Measurements from ENCODE around the gene CTSE. TPM values are rescaled to one million over a fixed set of nuclear protein-coding genes. Genes with fewer than 3 reads are reported as not detected.

CTSE gene
- total and polyA plus RNA-seq, 2 of the 4 experiments (the other 2 are of a cell fraction): not detected

DNA sequence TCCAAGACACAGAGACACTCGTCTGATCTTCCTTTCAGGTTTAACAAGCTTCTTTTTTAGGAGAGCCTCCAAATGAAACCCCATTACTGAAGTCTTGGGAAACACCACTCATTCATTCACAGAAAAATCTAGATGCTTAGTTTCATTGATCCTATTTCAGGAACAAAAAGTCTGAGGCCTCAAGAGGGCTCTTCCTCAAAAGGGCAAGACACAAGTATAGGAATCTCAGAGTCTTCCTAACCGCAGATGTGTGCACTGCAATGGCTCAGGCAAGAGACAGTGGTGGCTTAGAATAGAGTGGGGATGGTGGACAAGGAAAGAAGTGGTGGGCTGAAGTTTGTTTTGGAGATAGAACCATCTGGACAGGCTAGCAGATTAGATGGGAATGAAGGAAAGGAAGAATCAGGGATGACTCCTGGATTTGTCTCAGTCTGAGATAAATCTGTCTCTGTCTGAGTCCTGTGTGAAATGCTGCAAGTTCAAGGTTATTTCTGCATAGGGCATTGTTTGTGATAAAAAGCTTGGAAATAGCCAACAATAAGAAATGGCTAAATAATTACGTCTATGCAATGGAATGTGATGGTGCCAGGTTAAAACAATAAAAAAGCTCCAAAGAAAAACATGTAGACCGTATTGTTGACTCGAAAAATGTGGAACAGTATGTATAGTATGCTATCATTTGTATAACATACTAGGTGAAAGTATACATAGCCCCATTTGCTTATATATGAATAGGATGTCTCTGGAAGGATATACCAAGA is 8.9 kb upstream of the CTSE start:
- H3K9ac ChIP-seq (ENCODE audit: low read depth, low read length): no peak overlapping the region
- H2BK120ac ChIP-seq (ENCODE audit: low read depth, low read length): no peak overlapping the region
- no peaks in the 10 kb centered on the region for H4K20me1 ChIP-seq (ENCODE audit: insufficient read depth, low read length)
- no peak overlapping the region for H4K5ac ChIP-seq (ENCODE audit: low read depth, low read length)
- H2BK15ac ChIP-seq (ENCODE audit: low read depth, low read length): no peak overlapping the region
- no peak overlapping the region for H3K14ac ChIP-seq (replicated peaks; ENCODE audit: low read depth, low read length)
- no peaks in the 10 kb centered on the region for H3K4me1 ChIP-seq (ENCODE audit: control insufficient read depth, insufficient read depth, low read length)
- in situ Hi-C loops (cut with MboI; ENCODE audit: low sequenced_read_pairs) (no loop called here), dilution Hi-C loops (cut with HindIII; ENCODE audit: low sequenced_read_pairs, unreplicated experiment) (no loop called here), intact Hi-C loops (cut with micrococcal nuclease) (no loop called here)
- peaks cover 48% of the 10 kb centered on the region for H3K27me3 ChIP-seq (ENCODE audit: control insufficient read depth, insufficient read depth, low read length)
- H3K36me3 ChIP-seq (ENCODE audit: control insufficient read depth, insufficient read depth, low read length): no peaks in the 10 kb centered on the region
- BruUV-seq (replicated peaks): no TSS peak
- ChIA-PET POLR2A (ENCODE audit: unreplicated experiment) (no interaction called here), CTCF (no interaction called here)
- no peak overlapping the region for H2AK9ac ChIP-seq (replicated peaks; ENCODE audit: low read depth, low read length, poor library complexity)
- no peaks in the 10 kb centered on the region for H3K9me1 ChIP-seq (ENCODE audit: insufficient read depth, low read length)
- H2BK20ac ChIP-seq (ENCODE audit: low read depth, low read length): no peak overlapping the region
- H3K4me3 ChIP-seq (ENCODE audit: insufficient read depth, low read depth, low read length): no peak overlapping the region
- H3K79me1 ChIP-seq (ENCODE audit: low read depth in 1 of 2, low read length in 2 of 2): no peaks in the 10 kb centered on the region
- no peak overlapping the region for H3K56ac ChIP-seq (ENCODE audit: extremely low read depth, insufficient read depth, low read length)
- TF ChIP-seq MAFK (IDR thresholded peaks at IDR 0.05; ENCODE audit: low read depth, low read length) (no peak), RCOR1 (IDR thresholded peaks at IDR 0.05; ENCODE audit: insufficient replicate concordance, low read length) (no peak), SMC3 (IDR thresholded peaks at IDR 0.05; ENCODE audit: low read depth, low read length) (no peak), BHLHE40 (IDR thresholded peaks at IDR 0.05; ENCODE audit: low read depth, low read length) (no peak), CEBPB (IDR thresholded peaks at IDR 0.05; ENCODE audit: low read depth, low read length) (no peak)
- TF ChIP-seq, protein P1, sequence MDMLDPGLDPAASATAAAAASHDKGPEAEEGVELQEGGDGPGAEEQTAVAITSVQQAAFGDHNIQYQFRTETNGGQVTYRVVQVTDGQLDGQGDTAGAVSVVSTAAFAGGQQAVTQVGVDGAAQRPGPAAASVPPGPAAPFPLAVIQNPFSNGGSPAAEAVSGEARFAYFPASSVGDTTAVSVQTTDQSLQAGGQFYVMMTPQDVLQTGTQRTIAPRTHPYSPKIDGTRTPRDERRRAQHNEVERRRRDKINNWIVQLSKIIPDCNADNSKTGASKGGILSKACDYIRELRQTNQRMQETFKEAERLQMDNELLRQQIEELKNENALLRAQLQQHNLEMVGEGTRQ (IDR thresholded peaks at IDR 0.05; ENCODE audit: low read depth, low read length): no peak
- ATAC-seq (ENCODE audit: low read depth) (no peak), DNase-seq (no peak)
- no peak overlapping the region for H3K18ac ChIP-seq (ENCODE audit: low read depth, low read length)
- H3K9me3 ChIP-seq (ENCODE audit: control insufficient read depth, insufficient read depth, low read length): peaks cover 4% of the 10 kb centered on the region
- H3K4me2 ChIP-seq (ENCODE audit: low read depth, low read length): no peak overlapping the region
- no peak overlapping the region for H2BK5ac ChIP-seq (ENCODE audit: low read depth, low read length, poor library complexity, severe bottlenecking)
- 60% methylated on average over 1 of the region's 5 CpGs; no CpG with 5 or more reads in 1 of the 2 experiments for WGBS, 2 experiments (ENCODE audit: extremely low coverage in 2 of 2, insufficient read length in 1 of 2)
- H3K23ac ChIP-seq (ENCODE audit: low read depth, low read length): no peak overlapping the region
- H2AFZ ChIP-seq (replicated peaks; ENCODE audit: low read length, poor library complexity): no peak overlapping the region
- H2AK5ac ChIP-seq (ENCODE audit: low read depth, low read length): no peak overlapping the region
- no peak overlapping the region for H3K27ac ChIP-seq (ENCODE audit: insufficient read depth, low read length)
- H4K8ac ChIP-seq (ENCODE audit: low read depth in 2 of 2, low read length in 2 of 2): no peak overlapping the region
- no peak overlapping the region for H4K91ac ChIP-seq (ENCODE audit: insufficient read depth, low read depth, low read length)
- H3K4ac ChIP-seq (ENCODE audit: low read depth, low read length): no peak overlapping the region
